ENCODE measurements around the gene COL20A1.
"Not testable (repeated sequence)": the region's sequence is repeated elsewhere in the genome, so short reads cannot be mapped to it uniquely, and the experiment has no call there.

DNA sequence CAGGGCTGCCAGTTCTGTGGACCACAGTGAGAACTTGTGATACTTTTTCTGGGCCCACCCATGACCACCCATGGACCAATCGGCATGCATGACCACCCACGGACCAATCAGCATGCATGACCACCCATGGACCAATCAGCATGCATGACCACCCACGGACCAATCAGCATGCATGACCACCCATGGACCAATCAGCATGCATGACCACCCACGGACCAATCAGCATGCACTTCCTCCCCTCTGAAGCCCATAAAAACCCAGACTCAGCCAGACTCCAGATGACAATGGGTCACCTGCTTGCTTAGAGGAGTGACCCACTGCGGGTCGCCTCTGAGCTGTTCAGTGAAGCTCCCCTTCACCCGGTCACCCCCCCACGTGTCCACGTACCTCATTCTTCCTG, 86.9 kb downstream of the COL20A1 start:
- TF ChIP-seq POLR2A, POLR2AphosphoS5, CTCF (IDR thresholded peaks at IDR 0.05): not testable (repeated sequence)

All from prostate gland (tissue), 2 donors.